GM23338 (cell line): Measurements from ENCODE around the gene PIGA. TPM values are rescaled to one million over a fixed set of nuclear protein-coding genes. Genes with fewer than 3 reads are reported as not detected.

Experiments used
- ATAC-seq: fragments of 200-7000 bp; cut with Tn5 transposase; 3 replicates; pipeline ENCODE4 v1.9.1; 2020
- DNase-seq: peaks from one replicate; pipeline ENCODE4 v3.0.0-alpha.2; 2015; ENCODE audit warnings: low spot score
- H2AFZ ChIP-seq: fragments of 200-600 bp; sonication (generic); 2 replicates; pipeline ENCODE4 v1.8.0; 2016; ENCODE audit warnings: antibody characterized with exemption, mild to moderate bottlenecking, moderate library complexity
- H3F3A ChIP-seq: fragments of 200-600 bp; sonication (generic); replicated peaks from 2 replicates; pipeline ENCODE4 v1.8.0; 2017; ENCODE audit warnings: antibody characterized with exemption, mixed run types, low read depth
- H3K27ac ChIP-seq: fragments of 200-600 bp; sonication (generic); 2 replicates; pipeline ENCODE4 v1.6.1; 2016; ENCODE audit warnings: low read depth
- H3K27me3 ChIP-seq: fragments of 200-600 bp; sonication (generic); 2 replicates; pipeline ENCODE4 v1.8.0; 2016; ENCODE audit warnings: mild to moderate bottlenecking, mixed run types, moderate library complexity; ENCODE audit not compliant: insufficient read depth
- H3K36me3 ChIP-seq: fragments of 200-600 bp; sonication (generic); 2 replicates; pipeline ENCODE4 v1.8.0; 2016; ENCODE audit warnings: mild to moderate bottlenecking; ENCODE audit not compliant: insufficient read depth
- H3K4me1 ChIP-seq: fragments of 200-600 bp; sonication (generic); 2 replicates; pipeline ENCODE4 v1.8.0; 2016; ENCODE audit warnings: mild to moderate bottlenecking, moderate library complexity; ENCODE audit not compliant: insufficient read depth
- H3K4me2 ChIP-seq: fragments of 200-600 bp; sonication (generic); 2 replicates; pipeline ENCODE4 v1.7.1; 2017; ENCODE audit warnings: mixed run types
- H3K4me3 ChIP-seq: fragments of 200-600 bp; sonication (generic); 2 replicates; pipeline ENCODE4 v1.6.1; 2016; ENCODE audit warnings: mixed run types
- H3K79me2 ChIP-seq: fragments of 200-600 bp; sonication (generic); replicated peaks from 2 replicates; pipeline ENCODE4 v1.8.0; 2017; ENCODE audit warnings: mild to moderate bottlenecking; ENCODE audit not compliant: insufficient read depth
- H3K9me2 ChIP-seq: fragments of 200-600 bp; sonication (generic); 2 replicates; pipeline ENCODE4 v1.8.0; 2017; ENCODE audit not compliant: insufficient read depth
- H4K20me1 ChIP-seq: fragments of 200-600 bp; sonication (generic); replicated peaks from 2 replicates; pipeline ENCODE4 v1.8.0; 2017; ENCODE audit warnings: mild to moderate bottlenecking; ENCODE audit not compliant: insufficient read depth
- H3K27ac Mint-ChIP-seq: 2 replicates; pipeline ENCODE4 v1.8.0; 2020; ENCODE audit warnings: inconsistent platforms, mild to moderate bottlenecking, moderate library complexity, mixed read lengths
- H3K27me3 Mint-ChIP-seq: 3 replicates; pipeline ENCODE4 v1.8.0; 2022; ENCODE audit warnings: low read depth, mild to moderate bottlenecking, moderate library complexity, mixed read lengths, inconsistent platforms; ENCODE audit not compliant: insufficient read depth, poor library complexity
- H3K36me3 Mint-ChIP-seq: 3 replicates; pipeline ENCODE4 v1.8.0; 2021; ENCODE audit warnings: low read depth, mild to moderate bottlenecking, inconsistent platforms, moderate library complexity, mixed read lengths
- H3K4me1 Mint-ChIP-seq: 3 replicates; pipeline ENCODE4 v1.8.0; 2020; ENCODE audit warnings: mild to moderate bottlenecking, inconsistent platforms, mixed read lengths
- H3K4me3 Mint-ChIP-seq: 3 replicates; pipeline ENCODE4 v1.8.0; 2021; ENCODE audit warnings: moderate library complexity, mild to moderate bottlenecking, inconsistent platforms, mixed read lengths
- H3K9me3 Mint-ChIP-seq: 3 replicates; pipeline ENCODE4 v1.8.0; 2020; ENCODE audit warnings: moderate library complexity, mild to moderate bottlenecking, inconsistent platforms, mixed read lengths
- CREB1 ChIP-seq: fragments of 250-450 bp; sonication (Bioruptor Pico); IDR thresholded peaks from 2 replicates; pipeline ENCODE4 v1.5.0; 2020; ENCODE audit warnings: low read depth, mild to moderate bottlenecking, moderate library complexity
- CTCF ChIP-seq, 2 experiments: fragments of 200-600 bp in 1 of 2; sonication (generic) in 1 of 2; conservative IDR thresholded peaks; 2 replicates each; pipeline versions ENCODE4 v1.5.1 to v1.6.1; 2016 to 2017; ENCODE audit warnings: antibody characterized with exemption in 2 of 2, low read depth in 2 of 2, mild to moderate bottlenecking in 2 of 2, moderate library complexity in 1 of 2
- ETS1 ChIP-seq: IDR thresholded peaks from 2 replicates; pipeline ENCODE4 v1.6.1; 2016; ENCODE audit warnings: antibody characterized with exemption
- EZH2 ChIP-seq: fragments of 200-600 bp; sonication (generic); IDR thresholded peaks from one replicate; pipeline ENCODE4 v1.8.0; 2017; ENCODE audit warnings: antibody characterized with exemption, mild to moderate bottlenecking, low read depth; ENCODE audit not compliant: unreplicated experiment
- EZH2phosphoT487 ChIP-seq: fragments of 200-600 bp; sonication (generic); IDR thresholded peaks from one replicate; pipeline ENCODE4 v1.8.1; 2018; ENCODE audit warnings: antibody characterized with exemption; ENCODE audit not compliant: unreplicated experiment
- JUNB ChIP-seq: IDR thresholded peaks from one replicate; pipeline ENCODE4 v1.6.1; 2016; ENCODE audit warnings: antibody characterized with exemption; ENCODE audit not compliant: unreplicated experiment
- NANOG ChIP-seq: IDR thresholded peaks from 2 replicates; pipeline ENCODE4 v1.6.1; 2016; ENCODE audit warnings: antibody characterized with exemption, borderline replicate concordance
- POLR2AphosphoS5 ChIP-seq: IDR thresholded peaks from 2 replicates; pipeline ENCODE4 v1.6.1; 2016; ENCODE audit warnings: antibody characterized with exemption, low read depth
- REST ChIP-seq: IDR thresholded peaks from one replicate; pipeline ENCODE4 v1.6.1; 2018; ENCODE audit warnings: antibody characterized with exemption; ENCODE audit not compliant: unreplicated experiment
- STAT1 ChIP-seq: IDR thresholded peaks from one replicate; pipeline ENCODE4 v1.6.1; 2016; ENCODE audit warnings: antibody characterized with exemption; ENCODE audit not compliant: unreplicated experiment
- ZNF114 ChIP-seq: fragments of 250-450 bp; sonication (Bioruptor Pico); IDR thresholded peaks from 2 replicates; pipeline ENCODE4 v1.5.0; 2020; ENCODE audit warnings: mild to moderate bottlenecking, moderate library complexity
- ZNF331 ChIP-seq: fragments of 250-450 bp; sonication (Bioruptor Pico); IDR thresholded peaks from 2 replicates; pipeline ENCODE4 v1.5.0; 2020; ENCODE audit warnings: low read depth, mild to moderate bottlenecking, moderate library complexity
- ZNF462 ChIP-seq: fragments of 250-450 bp; sonication (Bioruptor Pico); IDR thresholded peaks from 2 replicates; pipeline ENCODE4 v1.5.0; 2020; ENCODE audit warnings: mild to moderate bottlenecking, moderate library complexity
- polyA plus RNA-seq: library from polyadenylated mRNA; unstranded; fragments of >200 nt; fragmentation: Nextera tagmentation; extraction: Ambion mirVana; gene quantifications from 2 replicates; pipeline ENCODE4 v1.2.1, GENCODE V29; 2016
- total RNA-seq: library from RNA; depleted of rRNA; stranded (reverse); fragments of >200 nt; shearing (Covaris generic); gene quantifications from 2 replicates; pipeline ENCODE4 v1.2.3, GENCODE V29; 2014

PIGA gene
- total and polyA plus RNA-seq, 2 experiments from 2014 or later = 3.5 to 12.1 TPM

GRCh38 chrX:15269618-15270521, 65.5 kb downstream of the PIGA start, which contains the start of gene ASB9:
TSS of gene ASB9 (minus strand) at chrX:15270083. CDS start at chrX:15269874, 209 bp downstream.
- peaks cover 5% of the 10 kb centered on the region for H3K27me3 Mint-ChIP-seq
- H3K4me1 Mint-ChIP-seq = peaks cover 9% of the 10 kb centered on the region; the same call in 2 of the 3 replicates
- Histone ChIP-seq H3K36me3 (no peaks in the 10 kb centered on the region), H2AFZ (peak within 1 kb of the TSS; percentile 76; the same call in 1 of the 2 replicates), H3F3A (no peaks in the 10 kb centered on the region), H3K4me1 (no peaks in the 10 kb centered on the region; the same call in 1 of the 2 replicates), H3K79me2 (no peaks in the 10 kb centered on the region), H3K4me2 (no peak within 1 kb of the TSS), H3K9me2 (no peaks in the 10 kb centered on the region), H3K27me3 (no peaks in the 10 kb centered on the region), H3K4me3 (no peak within 1 kb of the TSS), H4K20me1 (no peaks in the 10 kb centered on the region), H3K27ac (no peak within 1 kb of the TSS)
- H3K4me3 Mint-ChIP-seq = no peak within 1 kb of the TSS; the same call in 2 of the 3 replicates
- DNase-seq = peak; percentile 5
- ATAC-seq = peak; percentile 51
- peak within 1 kb of the TSS; percentile 80; the same call in 1 of the 2 replicates for H3K27ac Mint-ChIP-seq
- no peak for TF ChIP-seq POLR2AphosphoS5
- no peak for TF ChIP-seq ZNF114 (CRISPR knock-in tag)
- no peak for TF ChIP-seq STAT1
- no peak for TF ChIP-seq EZH2phosphoT487
- no peak for TF ChIP-seq ZNF331
- no peak for TF ChIP-seq REST
- TF ChIP-seq JUNB = no peak
- TF ChIP-seq EZH2 = no peak
- no peak for TF ChIP-seq NANOG
- no peak for TF ChIP-seq ETS1
- TF ChIP-seq CREB1 (CRISPR knock-in tag) = no peak
- no peak for TF ChIP-seq ZNF462
- no peak for TF ChIP-seq CTCF (conservative IDR thresholded peaks at IDR 0.05; ENCODE audit: low read depth in 2 of 2)
- no peaks in the 10 kb centered on the region for H3K36me3 Mint-ChIP-seq
- H3K9me3 Mint-ChIP-seq = no peaks in the 10 kb centered on the region
